ELR (cell line): ENCODE data around the gene MRGPRE.

Experiments
- DNase-seq: peaks from one replicate; pipeline ENCODE4 v3.0.0-alpha.2; 2015; ENCODE audit warnings: low read depth

MRGPRE gene

DNA sequence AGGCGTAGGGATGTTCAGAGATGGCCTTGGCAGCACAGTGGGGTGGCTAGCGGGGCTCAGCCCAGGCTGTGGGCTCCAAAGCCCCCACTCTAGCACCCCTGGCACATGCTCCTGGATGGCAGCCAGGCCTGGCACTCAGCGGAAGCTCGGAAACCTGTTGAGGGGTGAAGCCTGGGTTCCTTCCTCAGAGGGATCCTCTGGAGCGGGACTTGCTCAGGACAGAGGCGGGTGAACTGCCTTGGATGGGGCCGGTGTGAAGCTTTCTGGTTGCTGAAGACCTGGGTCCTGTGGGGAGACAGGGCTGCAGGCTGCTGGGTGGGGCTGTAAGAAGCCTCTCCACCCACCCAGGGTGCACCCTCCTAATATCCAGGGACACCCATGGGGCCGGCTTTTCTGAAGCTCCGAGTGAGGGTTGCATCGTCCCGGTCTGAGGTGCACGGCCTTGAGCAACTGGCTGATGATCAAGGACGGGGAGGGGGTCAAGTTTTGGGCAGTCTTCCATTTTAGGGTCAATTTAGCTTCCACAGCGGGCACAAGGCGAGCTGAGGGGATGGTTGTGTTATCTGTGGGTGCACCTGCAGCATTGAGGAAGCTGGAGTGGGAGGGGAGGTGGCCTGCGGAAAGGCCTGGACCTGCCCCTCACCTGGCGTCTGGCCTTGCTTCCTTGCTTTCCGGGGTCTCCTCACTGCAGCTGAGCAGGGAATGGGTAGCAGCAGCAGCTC is 5.2 kb downstream of the MRGPRE start:
- no peak for DNase-seq

DNA sequence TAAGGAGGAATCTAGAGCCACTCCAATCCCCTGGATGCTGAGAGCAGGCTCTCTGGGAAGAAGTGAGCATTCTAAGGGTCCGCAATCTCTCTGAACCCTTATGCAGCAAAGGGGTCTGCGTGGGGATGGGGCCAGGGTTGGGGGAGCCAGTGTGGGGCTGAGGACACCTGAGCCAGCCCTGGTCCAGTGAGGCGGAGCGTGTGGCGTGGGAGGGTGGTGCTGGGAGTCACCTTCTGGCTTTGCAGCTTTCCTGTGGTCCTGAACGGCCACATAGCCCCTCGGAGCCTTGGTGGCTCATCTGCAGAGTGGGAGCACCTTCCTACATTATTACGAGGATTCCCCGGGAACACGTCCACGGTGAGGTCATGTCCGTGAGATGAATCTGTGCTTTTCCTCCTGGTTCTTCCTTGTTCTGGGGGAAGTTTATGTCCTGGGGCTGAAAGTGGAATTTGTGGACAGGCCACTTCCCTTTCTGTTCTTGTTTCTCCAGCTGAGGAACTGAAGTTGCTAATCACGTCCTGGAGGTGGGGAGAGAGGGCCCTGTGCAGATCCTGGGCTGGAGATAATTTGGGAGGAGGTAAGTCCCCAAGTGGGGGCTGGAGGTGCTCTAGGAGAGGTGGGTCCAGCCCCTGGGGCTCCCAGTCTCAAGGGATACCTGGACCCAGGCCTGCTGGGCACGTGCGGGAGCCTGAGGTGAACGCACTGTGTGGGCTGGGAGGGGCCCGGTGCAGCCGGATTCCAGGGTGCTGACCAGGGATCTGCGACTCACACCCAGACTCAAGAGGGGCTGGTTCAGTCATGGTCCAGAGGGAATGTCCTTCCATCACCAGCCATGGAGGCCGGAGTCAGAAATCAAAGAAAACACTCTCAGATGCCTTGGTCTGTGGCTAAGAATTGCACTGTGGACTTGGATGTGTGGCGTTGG is 6.1 kb downstream of the MRGPRE start:
- DNase-seq: peak; percentile 34

DNA sequence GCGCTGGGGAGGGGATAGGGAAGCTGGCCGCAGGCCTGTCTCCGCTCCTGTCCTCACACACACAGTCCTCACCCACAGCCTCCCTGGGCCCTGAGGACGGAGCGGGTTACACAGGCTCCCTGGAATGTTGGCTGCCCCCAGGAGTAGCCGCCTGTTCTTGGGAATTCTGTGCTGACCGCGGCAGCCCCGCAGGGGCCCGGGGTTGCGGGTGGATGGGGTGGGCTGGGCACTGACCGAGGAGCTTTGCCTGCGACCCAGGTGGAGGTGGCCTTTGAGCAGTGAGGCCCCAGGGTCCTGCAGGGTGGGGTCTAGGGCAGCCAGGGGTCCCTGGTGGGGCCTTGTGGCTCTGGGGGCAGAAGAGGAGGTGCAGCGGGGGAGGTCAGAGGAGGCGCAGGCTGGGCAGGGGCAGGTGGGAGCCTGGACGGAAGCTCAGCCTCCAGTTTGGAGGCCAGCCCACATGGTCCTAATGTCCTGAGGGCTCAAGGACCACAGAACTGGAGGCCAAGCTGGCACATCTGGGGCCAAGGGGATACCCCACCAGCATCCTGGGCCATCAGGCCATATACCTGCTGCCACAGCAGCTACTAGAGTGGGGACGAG is 7.0 kb downstream of the MRGPRE start:
- no peak for DNase-seq

GRCh38 chr11:3224401-3225057 is 7.7 kb downstream of the MRGPRE start:
- no peak for DNase-seq

GRCh38 chr11:3223932-3224381 is 8.3 kb downstream of the MRGPRE start:
- DNase-seq: no peak

GRCh38 chr11:3222941-3223915 is 9.0 kb downstream of the MRGPRE start:
- DNase-seq: no peak

- DNase-seq: no peak
These were observed 10.0 kb downstream of the MRGPRE start for GRCh38 chr11:3222003-3222855.

DNA sequence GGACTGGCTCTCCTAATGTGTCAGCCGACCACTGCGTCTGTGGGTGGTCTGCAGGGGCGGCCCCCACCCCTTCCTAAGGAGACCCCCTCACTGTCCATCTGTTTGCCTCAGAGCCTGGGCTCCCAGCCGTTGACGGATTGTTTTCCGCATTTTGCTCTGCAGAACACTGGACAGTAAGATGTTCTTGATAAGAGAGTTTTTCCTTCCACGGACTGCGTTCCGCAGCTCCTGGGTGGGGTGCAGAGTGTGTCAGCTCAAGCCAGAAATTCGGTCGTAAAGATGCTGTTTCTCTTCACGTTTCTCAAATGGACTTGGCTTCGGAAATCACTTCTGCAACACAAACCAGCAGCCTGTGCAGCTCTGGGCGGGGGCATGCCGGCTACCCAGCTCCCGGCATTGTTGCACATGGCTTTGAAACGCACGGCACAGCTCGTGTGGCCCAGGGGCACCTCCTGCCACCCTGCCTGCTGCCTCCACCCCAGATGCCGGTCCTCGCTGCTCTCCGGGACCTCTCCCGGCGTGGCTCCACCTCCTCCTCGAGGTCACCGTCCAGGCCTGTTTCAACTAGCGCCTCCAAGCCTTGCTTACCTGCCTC is 10.7 kb downstream of the MRGPRE start:
- DNase-seq: no peak

GRCh38 chr11:3220521-3221407 is 11.5 kb downstream of the MRGPRE start:
- DNase-seq: no peak

- no peak for DNase-seq
These were observed 12.1 kb downstream of the MRGPRE start for GRCh38 chr11:3220101-3220500.

DNA sequence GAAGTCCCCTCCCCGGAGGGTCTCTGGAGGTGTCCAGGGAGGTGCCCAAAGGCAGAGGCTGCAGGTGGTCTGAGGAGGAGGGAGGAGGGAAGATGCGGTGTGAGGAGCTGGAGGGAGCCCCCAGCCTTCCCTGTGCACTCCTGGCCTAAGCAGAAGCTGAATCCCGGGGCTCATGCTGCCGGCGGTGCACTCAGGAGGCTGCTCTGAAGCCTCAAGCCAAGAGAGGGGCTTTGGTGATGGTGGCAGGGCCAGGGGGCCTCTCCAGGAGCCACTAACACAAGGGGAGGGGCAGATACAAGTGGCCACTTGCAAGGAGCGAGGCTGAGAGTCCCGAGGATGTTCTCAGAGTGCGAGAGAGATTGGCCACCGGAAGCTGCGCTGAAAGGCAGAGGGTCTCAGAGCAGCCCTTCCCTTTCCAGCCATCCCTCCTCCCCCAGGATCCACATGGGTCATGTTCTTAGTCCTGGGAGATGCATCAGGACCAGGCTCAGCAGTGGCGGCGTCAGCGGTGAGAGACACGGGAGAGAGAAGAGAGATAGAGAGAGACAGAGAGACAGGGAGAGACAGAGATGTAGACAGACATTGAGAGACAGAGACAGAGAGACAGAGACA is 12.8 kb downstream of the MRGPRE start:
- DNase-seq: no peak

GRCh38 chr11:3218483-3219280 is 13.5 kb downstream of the MRGPRE start, which contains the start of gene MRGPRG:
Gene MRGPRG (minus strand): TSS chr11:3218813. CDS start chr11:3218813, 0 bp downstream.
- DNase-seq: no peak

DNA sequence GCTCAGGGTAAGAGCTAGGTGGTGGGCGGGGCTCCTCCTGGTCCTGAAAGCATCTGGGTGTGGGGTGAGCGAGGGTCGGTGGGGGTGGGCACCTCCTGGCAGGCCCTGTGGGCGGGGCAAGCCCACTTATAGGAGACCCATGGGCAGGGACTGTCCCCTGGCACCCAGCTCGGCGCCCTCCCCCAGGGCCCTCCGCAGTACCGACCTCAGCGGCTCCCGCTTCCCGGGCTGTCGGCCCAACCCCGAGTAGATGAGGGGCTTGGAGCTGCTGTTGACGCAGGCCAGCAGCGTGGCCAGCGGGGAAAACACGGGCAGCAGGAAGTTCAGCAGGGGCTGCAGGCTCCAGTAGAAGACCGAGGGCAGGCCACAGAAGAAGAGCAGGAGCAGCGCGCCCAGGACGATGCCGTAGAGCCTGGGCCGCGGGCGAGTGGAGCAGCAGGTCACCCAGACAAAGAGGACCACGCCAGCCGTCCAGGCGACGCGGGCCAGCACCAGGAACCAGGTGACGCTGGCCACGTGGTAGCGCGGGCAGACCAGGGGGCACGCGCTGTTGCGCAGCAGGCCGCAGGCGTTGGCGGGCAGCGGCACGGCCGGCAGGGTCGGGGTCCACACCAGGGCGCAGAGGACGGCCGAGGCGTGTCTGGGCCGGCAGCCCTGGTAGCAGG is 14.3 kb downstream of the MRGPRE start:
- no peak for DNase-seq

DNA sequence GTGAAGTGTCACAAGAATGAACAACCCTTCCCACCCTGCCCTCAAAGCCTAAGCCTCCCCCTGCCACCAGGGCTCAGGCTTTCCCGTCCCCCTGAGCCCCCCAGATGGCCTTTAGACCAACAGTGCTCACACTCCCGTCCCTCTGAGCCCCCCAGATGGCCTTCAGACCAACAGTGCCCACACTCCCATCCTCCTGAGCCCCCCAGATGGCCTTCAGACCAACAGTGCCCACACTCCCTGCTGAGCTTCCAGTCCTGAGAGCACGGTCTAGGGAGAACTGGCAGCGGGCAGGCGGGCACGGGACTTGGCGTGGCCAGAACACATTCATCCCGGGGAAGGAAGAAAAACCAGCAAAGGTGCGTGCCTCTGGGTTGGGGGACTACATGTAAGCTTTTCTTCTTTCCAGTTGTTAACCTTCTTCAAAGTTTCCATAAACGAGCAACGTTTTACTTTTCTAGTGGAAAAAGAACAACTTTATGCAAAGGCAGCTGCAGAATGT is 16.1 kb downstream of the MRGPRE start:
- DNase-seq: no peak

- no peak for DNase-seq
These were observed 16.7 kb downstream of the MRGPRE start for GRCh38 chr11:3215346-3216026.

DNA sequence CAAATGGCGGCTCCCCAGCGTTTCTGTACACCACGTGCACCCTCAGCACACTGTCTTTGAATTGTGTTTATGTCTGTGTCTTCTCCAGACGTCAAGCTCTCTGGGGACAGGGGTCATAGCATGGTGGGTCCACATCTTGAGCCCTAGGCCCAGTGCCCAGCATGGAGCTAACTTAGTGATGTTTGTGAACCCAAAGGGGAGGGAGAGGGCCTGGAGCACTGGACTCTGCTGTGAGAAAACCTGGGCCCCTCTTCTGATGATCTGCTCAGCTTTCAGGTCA is 17.9 kb downstream of the MRGPRE start:
- DNase-seq: no peak
